ENCODE measurements around the gene HEXIM2. TPM values are rescaled to one million over a fixed set of nuclear protein-coding genes. Genes with fewer than 3 reads are reported as not detected.

HEXIM2 gene
- total RNA-seq, 5 donors from 2014 or later (not counting 1 experiment from before 2014, with no cell fraction given), result 2.0 to 5.8 (median 3.3) TPM

DNA sequence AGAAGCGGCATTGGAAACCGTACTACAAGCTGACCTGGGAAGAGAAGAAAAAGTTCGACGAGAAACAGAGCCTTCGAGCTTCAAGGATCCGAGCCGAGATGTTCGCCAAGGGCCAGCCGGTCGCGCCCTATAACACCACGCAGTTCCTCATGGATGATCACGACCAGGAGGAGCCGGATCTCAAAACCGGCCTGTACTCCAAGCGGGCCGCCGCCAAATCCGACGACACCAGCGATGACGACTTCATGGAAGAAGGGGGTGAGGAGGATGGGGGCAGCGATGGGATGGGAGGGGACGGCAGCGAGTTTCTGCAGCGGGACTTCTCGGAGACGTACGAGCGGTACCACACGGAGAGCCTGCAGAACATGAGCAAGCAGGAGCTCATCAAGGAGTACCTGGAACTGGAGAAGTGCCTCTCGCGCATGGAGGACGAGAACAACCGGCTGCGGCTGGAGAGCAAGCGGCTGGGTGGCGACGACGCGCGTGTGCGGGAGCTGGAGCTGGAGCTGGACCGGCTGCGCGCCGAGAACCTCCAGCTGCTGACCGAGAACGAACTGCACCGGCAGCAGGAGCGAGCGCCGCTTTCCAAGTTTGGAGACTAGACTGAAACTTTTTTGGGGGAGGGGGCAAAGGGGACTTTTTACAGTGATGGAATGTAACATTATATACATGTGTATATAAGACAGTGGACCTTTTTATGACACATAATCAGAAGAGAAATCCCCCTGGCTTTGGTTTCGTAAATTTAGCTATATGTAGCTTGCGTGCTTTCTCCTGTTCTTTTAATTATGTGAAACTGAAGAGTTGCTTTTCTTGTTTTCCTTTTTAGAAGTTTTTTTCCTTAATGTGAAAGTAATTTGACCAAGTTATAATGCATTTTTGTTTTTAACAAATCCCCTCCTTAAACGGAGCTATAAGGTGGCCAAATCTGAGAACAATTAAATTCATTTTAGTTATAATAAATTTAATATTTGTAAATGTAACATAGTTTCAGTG is 11.7 kb upstream of the HEXIM2 start:
- H3K9me3 ChIP-seq, result no peaks in the 10 kb centered on the region
- under 1% methylated on average over 44 of the region's 56 CpGs for WGBS (ENCODE audit: insufficient coverage)
- H3K27ac ChIP-seq (ENCODE audit: low read length), result peak overlapping the region; percentile 76
- Mint-ChIP-seq H3K27me3 (peaks cover 0 to 2% of the 10 kb centered on the region in 2 donors), H3K36me3 (no peaks in the 10 kb centered on the region), H3K4me3 (peak overlapping the region; percentile 93 to 100 (median 97)), H3K27ac (peak overlapping the region; percentile 99 to 100), H3K4me1 (peaks cover 49 to 57% (median 55%) of the 10 kb centered on the region in 3 donors), H3K9me3 (no peaks in the 10 kb centered on the region)
- peaks cover 25 to 66% of the 10 kb centered on the region in 2 experiments for H3K4me1 ChIP-seq (ENCODE audit: control insufficient read depth in 1 of 2, extremely low read depth in 1 of 2, insufficient read depth in 2 of 2, low read length in 2 of 2)
- POLR2A ChIA-PET, result interaction anchor here (0.6 to 4.3 kb wide), 6 partner anchors 9 to 66 kb away, joined by 3 to 45 read pairs (median 7); partner anchors contain the start of genes ACBD4 (in 1 of the 2) and HEXIM2 (in 1 of the 2)
- DNase-seq (peak in 12 of 35 experiments; percentile 15 to 62 (median 32)), ATAC-seq (replicated peaks in 1 of 4) (no peak)
- H3K36me3 ChIP-seq (ENCODE audit: control insufficient read depth in 2 of 2, extremely low read depth in 1 of 2, insufficient read depth in 1 of 2, low read length in 1 of 2), result peaks cover 0 to 5% of the 10 kb centered on the region in 2 donors
- no peaks in the 10 kb centered on the region for H3K27me3 ChIP-seq (replicated peaks in 1 of 2; ENCODE audit: control insufficient read depth in 2 of 2, extremely low read depth in 1 of 2, insufficient read depth in 2 of 2, low read length in 1 of 2)
- CTCF ChIA-PET, result interaction anchor here (0.6 to 7.3 kb wide), 17 partner anchors 11 to 237 kb away, joined by 3 to 277 read pairs (median 4); partner anchors contain the start of genes ACBD4 (in 2 of the 2), HEXIM2 (in 1 of the 2) and MAP3K14 (in 1 of the 2)
- peak overlapping the region; percentile 76 to 99 for H3K4me3 ChIP-seq (ENCODE audit: control insufficient read depth in 1 of 2, extremely low read depth in 1 of 2, low read length in 1 of 2)

DNA sequence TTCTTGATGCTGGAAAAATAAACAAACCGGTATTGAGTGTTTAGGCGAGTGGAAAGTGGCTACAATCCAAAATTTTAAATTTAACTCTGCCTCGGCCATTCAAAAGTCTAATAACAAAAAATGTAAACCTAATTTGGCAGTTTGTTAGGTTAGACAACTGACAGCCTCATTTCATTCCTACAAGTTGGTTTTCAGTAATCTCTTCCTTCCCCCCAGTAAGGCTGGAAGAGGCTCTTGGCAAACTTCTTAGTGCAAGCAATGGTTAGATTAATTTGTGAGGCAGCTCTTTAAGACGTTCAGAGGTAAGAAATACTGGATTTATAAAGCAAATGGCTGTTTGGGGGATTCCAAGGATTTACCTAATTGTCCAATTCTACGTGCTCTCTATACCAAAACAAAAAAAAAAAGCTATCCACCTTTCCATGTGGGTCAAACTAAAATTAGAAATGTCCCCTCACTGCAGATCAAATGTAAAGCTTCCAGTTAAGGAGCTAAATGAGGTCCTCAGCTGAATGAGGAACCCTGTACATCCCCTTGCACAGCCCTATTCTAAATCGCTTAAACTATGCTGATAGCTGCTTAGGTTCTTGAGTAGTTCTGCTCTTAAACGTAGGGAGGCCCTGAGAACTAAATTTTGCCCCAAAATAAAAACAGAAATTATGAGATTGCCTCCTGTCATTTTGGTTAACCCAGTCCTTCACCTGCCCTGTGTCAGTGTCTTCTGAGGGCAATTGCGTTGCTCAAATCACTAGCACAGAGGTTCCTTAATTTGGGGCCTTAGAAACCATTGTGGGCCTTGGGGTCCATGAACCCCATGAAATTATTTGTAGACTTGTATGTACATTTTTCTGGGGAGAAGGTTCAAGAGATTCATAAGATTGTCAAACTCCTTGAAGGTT is 10.5 kb upstream of the HEXIM2 start:
- H3K27me3 ChIP-seq (replicated peaks in 1 of 2; ENCODE audit: control insufficient read depth in 2 of 2, extremely low read depth in 1 of 2, insufficient read depth in 2 of 2, low read length in 1 of 2), result no peaks in the 10 kb centered on the region
- WGBS (ENCODE audit: insufficient coverage), result 100% methylated on average over 1 of the region's 8 CpGs
- peaks cover 46 to 61% (median 55%) of the 10 kb centered on the region in 3 donors for H3K4me1 Mint-ChIP-seq

DNA sequence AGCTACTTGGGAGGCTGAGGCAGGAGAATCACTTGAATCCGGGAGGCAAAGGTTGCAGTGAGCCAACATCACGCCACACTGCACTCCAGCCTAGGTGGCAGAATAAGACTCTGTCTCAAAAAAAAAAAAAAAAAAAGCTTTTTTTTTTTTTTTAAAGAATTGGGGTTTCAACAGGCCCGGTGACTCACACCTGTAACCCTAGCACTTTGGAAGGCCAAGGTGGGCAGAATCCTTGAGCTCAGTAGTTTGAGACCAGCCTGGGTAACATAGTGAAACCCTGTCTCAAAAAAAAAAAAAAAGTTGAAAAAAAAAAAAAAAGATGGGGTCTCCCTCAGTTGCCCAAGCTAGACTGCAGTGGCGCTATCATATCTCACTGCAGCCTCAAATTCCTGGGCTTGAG is 6.6 kb upstream of the HEXIM2 start:
- Histone ChIP-seq H3K4me1 (ENCODE audit: control insufficient read depth in 1 of 2, extremely low read depth in 1 of 2, insufficient read depth in 2 of 2, low read length in 2 of 2) (peaks cover 24 to 55% of the 10 kb centered on the region in 2 experiments), H3K4me3 (ENCODE audit: control insufficient read depth in 1 of 2, extremely low read depth in 1 of 2, low read length in 1 of 2) (no peak overlapping the region), H3K27ac (ENCODE audit: low read length) (no peak overlapping the region), H3K36me3 (ENCODE audit: control insufficient read depth in 2 of 2, extremely low read depth in 1 of 2, insufficient read depth in 1 of 2, low read length in 1 of 2) (peaks cover 0 to 6% of the 10 kb centered on the region in 2 donors), H3K9me3 (no peaks in the 10 kb centered on the region), H3K27me3 (replicated peaks in 1 of 2; ENCODE audit: control insufficient read depth in 2 of 2, extremely low read depth in 1 of 2, insufficient read depth in 2 of 2, low read length in 1 of 2) (no peaks in the 10 kb centered on the region)
- Mint-ChIP-seq H3K4me1 (peaks cover 52 to 55% (median 53%) of the 10 kb centered on the region in 3 donors), H3K27me3 (no peaks in the 10 kb centered on the region), H3K27ac (peak overlapping the region in 1 of 2 donors; percentile 58), H3K9me3 (no peaks in the 10 kb centered on the region), H3K4me3 (no peak overlapping the region), H3K36me3 (peaks cover 10% of the 10 kb centered on the region)
- no peak for ATAC-seq (replicated peaks in 1 of 4)
- no peak for DNase-seq
- CTCF ChIA-PET, result interaction anchor here (0.6 to 3.0 kb wide), 10 partner anchors 13 to 278 kb away, joined by 3 to 25 read pairs (median 8); partner anchors contain the start of gene ACBD4 (in 2 of the 2)
- POLR2A ChIA-PET, result interaction anchor here (0.5 to 0.6 kb wide), 4 partner anchors 18 to 75 kb away, joined by 3 to 9 read pairs (median 7); no protein-coding TSS in a partner anchor
- WGBS (ENCODE audit: insufficient coverage), result no CpG with 5 or more reads among the region's 4 CpGs

More for the DNA sequence above, 10.5 kb upstream of the HEXIM2 start:
- DNase-seq, result no peak
- ChIA-PET POLR2A (interaction anchor here (0.6 to 4.3 kb wide), 12 partner anchors 9 to 1429 kb away, joined by 3 to 45 read pairs (median 4); partner anchors contain the start of genes ACBD4 (in 2 of the 2) and HEXIM2 (in 1 of the 2)), CTCF (interaction anchor here (0.6 to 7.3 kb wide), 20 partner anchors 10 to 240 kb away, joined by 3 to 277 read pairs (median 4); partner anchors contain the start of genes ACBD4 (in 2 of the 2), HEXIM2 (in 1 of the 2), MAP3K14 (in 1 of the 2) and NMT1 (in 1 of the 2))
- peak overlapping the region; percentile 42 to 100 (median 57) for H3K4me3 Mint-ChIP-seq
- no peaks in the 10 kb centered on the region for H3K9me3 Mint-ChIP-seq
- no peaks in the 10 kb centered on the region for H3K9me3 ChIP-seq
- H3K27ac Mint-ChIP-seq, result peak overlapping the region; percentile 83 to 87
- H3K36me3 Mint-ChIP-seq, result peaks cover 1% of the 10 kb centered on the region
- H3K4me1 ChIP-seq (ENCODE audit: control insufficient read depth in 1 of 2, extremely low read depth in 1 of 2, insufficient read depth in 2 of 2, low read length in 2 of 2), result peaks cover 23 to 60% of the 10 kb centered on the region in 2 experiments
- peak overlapping the region; percentile 2 to 76 for H3K4me3 ChIP-seq (ENCODE audit: control insufficient read depth in 1 of 2, extremely low read depth in 1 of 2, low read length in 1 of 2)
- peak overlapping the region; percentile 76 for H3K27ac ChIP-seq (ENCODE audit: low read length)
- peaks cover 0 to 4% of the 10 kb centered on the region in 2 donors for H3K36me3 ChIP-seq (ENCODE audit: control insufficient read depth in 2 of 2, extremely low read depth in 1 of 2, insufficient read depth in 1 of 2, low read length in 1 of 2)
- no peak for ATAC-seq (replicated peaks in 1 of 4)
- peaks cover 0 to 2% of the 10 kb centered on the region in 2 donors for H3K27me3 Mint-ChIP-seq

GRCh38 chr17:45155483-45155882 is 6.2 kb upstream of the HEXIM2 start:
- H3K27ac ChIP-seq (ENCODE audit: low read length), result no peak overlapping the region
- POLR2A ChIA-PET, result interaction anchor here (0.6 kb wide), 3 partner anchors 17 to 75 kb away, joined by 5 to 9 read pairs (median 9); no protein-coding TSS in a partner anchor
- H3K4me1 Mint-ChIP-seq, result peaks cover 52 to 55% (median 54%) of the 10 kb centered on the region in 3 donors
- CTCF ChIA-PET, result interaction anchor here (0.6 to 3.0 kb wide), 8 partner anchors 14 to 278 kb away, joined by 3 to 25 read pairs (median 8); partner anchors contain the start of gene ACBD4 (in 2 of the 2)
- H3K27ac Mint-ChIP-seq, result peak overlapping the region; percentile 31 to 58
- H3K36me3 Mint-ChIP-seq, result peaks cover 10% of the 10 kb centered on the region
- H3K36me3 ChIP-seq (ENCODE audit: control insufficient read depth in 2 of 2, extremely low read depth in 1 of 2, insufficient read depth in 1 of 2, low read length in 1 of 2), result peaks cover 0 to 6% of the 10 kb centered on the region in 2 donors
- DNase-seq (no peak), ATAC-seq (replicated peaks in 1 of 4) (no peak)
- no peaks in the 10 kb centered on the region for H3K9me3 ChIP-seq
- no peak overlapping the region for H3K4me3 ChIP-seq (ENCODE audit: control insufficient read depth in 1 of 2, extremely low read depth in 1 of 2, low read length in 1 of 2)
- 100% methylated on average over 2 of the region's 2 CpGs for WGBS (ENCODE audit: insufficient coverage)
- H3K9me3 Mint-ChIP-seq, result no peaks in the 10 kb centered on the region
- no peaks in the 10 kb centered on the region for H3K27me3 Mint-ChIP-seq
- H3K27me3 ChIP-seq (replicated peaks in 1 of 2; ENCODE audit: control insufficient read depth in 2 of 2, extremely low read depth in 1 of 2, insufficient read depth in 2 of 2, low read length in 1 of 2), result no peaks in the 10 kb centered on the region
- no peak overlapping the region for H3K4me3 Mint-ChIP-seq
- peaks cover 23 to 54% of the 10 kb centered on the region in 2 experiments for H3K4me1 ChIP-seq (ENCODE audit: control insufficient read depth in 1 of 2, extremely low read depth in 1 of 2, insufficient read depth in 2 of 2, low read length in 2 of 2)

DNA sequence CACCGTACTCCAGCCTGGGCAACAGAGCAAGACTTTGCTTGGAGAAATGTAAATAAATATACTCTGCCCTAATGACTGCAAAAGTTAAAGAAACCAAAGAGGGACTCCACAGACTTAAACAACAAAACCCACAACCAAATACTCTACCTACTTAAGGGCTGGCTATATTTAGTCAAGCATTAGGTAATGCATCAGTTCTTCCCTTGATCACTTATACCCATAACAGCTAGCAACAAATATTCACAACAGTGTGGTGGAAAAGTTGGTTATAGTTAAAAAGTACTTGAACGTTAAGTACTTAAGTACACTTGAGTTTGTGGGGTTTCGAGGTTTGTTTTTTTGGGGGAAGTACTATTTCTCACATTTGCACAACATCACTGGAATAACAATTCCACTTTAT is 5.4 kb upstream of the HEXIM2 start:
- DNase-seq, result no peak
- H3K36me3 ChIP-seq (ENCODE audit: control insufficient read depth in 2 of 2, extremely low read depth in 1 of 2, insufficient read depth in 1 of 2, low read length in 1 of 2), result peaks cover 0 to 6% of the 10 kb centered on the region in 2 donors
- WGBS (ENCODE audit: insufficient coverage), result no CpG with 5 or more reads among the region's 3 CpGs
- Mint-ChIP-seq H3K9me3 (no peaks in the 10 kb centered on the region), H3K4me3 (peak overlapping the region in 1 of 3 donors; percentile 3), H3K36me3 (peaks cover 10% of the 10 kb centered on the region), H3K27ac (no peak overlapping the region), H3K27me3 (no peaks in the 10 kb centered on the region), H3K4me1 (peaks cover 44 to 49% (median 46%) of the 10 kb centered on the region in 3 donors)
- ATAC-seq (replicated peaks in 1 of 4), result no peak
- POLR2A ChIA-PET, result no interaction called here
- CTCF ChIA-PET, result interaction anchor here in 1 of 2 donors (3.0 kb wide), 1 partner anchor 21 kb away, joined by 25 read pairs; the partner anchor contains the start of gene ACBD4
- H3K4me3 ChIP-seq (ENCODE audit: control insufficient read depth in 1 of 2, extremely low read depth in 1 of 2, low read length in 1 of 2), result no peak overlapping the region
- peaks cover 18 to 49% of the 10 kb centered on the region in 2 experiments for H3K4me1 ChIP-seq (ENCODE audit: control insufficient read depth in 1 of 2, extremely low read depth in 1 of 2, insufficient read depth in 2 of 2, low read length in 2 of 2)
- H3K27ac ChIP-seq (ENCODE audit: low read length), result no peak overlapping the region
- H3K9me3 ChIP-seq, result no peaks in the 10 kb centered on the region
- no peaks in the 10 kb centered on the region for H3K27me3 ChIP-seq (replicated peaks in 1 of 2; ENCODE audit: control insufficient read depth in 2 of 2, extremely low read depth in 1 of 2, insufficient read depth in 2 of 2, low read length in 1 of 2)

All from T-cell (primary cell).